Fibroblast of the conjunctiva (primary cell): ENCODE results near the gene MEF2A.
A peak's percentile ranks its signal among the peaks of the same experiment; 100 is the strongest.

ENCODE experiments used
- DNase-seq: peaks from one replicate; pipeline ENCODE4 v3.0.0-alpha.2; 2010; ENCODE audit warnings: low read depth

MEF2A gene

DNA sequence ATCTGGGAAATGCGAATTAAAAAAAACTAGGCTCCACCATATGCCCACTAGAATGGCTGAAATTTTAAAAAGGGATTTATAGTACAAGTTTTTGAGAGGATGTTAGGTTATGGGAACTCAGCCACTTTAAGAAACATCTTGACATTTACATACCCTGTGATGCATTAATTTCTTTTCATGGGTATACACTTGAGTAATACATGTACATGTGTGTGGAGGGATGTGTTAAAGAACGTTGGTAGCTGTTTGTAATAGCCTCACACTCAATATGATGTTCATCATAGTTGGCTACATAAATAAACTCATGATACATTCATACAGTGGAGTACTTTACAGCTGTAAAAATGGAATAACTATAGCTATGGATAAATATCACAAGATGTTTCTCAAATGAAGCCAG lies 40.9 kb downstream of the MEF2A start:
- DNase-seq: no peak

DNA sequence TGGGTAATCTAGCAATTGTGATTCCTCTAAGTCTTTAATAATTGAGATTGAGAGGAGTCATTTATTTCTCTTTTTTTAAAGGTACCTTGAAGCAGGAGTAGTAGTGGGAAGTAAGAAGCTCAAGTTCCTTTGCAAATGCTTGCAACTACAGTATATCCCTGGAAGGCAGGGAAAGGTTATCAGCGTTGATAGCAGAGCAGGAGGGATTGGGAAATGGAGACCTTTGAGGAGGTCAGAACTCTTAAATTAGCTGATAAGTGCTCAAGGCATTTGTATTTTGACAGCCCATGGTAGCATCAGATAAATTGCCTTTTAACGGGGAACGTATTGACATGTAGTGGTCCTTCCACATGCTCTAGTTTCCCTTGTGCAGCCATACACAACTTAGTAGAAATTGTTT lies 47.7 kb downstream of the MEF2A start:
- no peak for DNase-seq

DNA sequence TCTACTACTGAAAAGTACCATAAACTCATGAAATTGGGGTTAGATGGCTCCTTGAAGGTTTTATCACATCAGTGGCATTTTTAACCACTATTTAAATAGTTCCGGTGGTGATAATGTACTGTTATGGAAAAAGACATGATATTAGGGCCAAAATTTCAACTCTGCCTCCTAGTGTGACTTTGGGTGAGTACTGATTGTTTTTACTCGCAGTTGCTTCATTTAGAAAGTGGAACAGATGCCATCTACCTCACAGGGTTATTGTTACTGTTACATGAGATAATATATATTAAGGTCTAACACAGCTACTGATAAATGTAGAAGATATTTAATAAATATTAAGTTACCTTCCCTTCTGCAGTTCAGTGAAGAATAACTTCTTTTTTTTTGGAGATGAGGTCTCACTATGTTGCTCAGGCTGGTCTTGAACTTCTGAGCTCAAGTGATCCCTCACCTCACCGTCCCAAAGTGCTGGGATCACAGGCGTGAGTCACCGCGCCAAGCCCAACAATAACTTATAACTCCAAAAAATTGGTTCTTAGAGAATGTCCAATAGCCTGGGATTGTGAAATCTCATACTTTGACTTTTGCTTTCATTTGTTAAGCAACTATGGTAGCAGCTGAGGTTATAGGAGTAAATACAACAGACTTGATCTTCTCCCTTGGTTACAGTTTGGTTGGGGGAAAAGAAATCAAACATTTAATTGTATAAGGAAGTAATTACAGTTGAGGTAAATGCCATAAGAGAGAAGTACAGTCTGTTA lies 48.3 kb downstream of the MEF2A start:
- DNase-seq: peak; percentile 59

DNA sequence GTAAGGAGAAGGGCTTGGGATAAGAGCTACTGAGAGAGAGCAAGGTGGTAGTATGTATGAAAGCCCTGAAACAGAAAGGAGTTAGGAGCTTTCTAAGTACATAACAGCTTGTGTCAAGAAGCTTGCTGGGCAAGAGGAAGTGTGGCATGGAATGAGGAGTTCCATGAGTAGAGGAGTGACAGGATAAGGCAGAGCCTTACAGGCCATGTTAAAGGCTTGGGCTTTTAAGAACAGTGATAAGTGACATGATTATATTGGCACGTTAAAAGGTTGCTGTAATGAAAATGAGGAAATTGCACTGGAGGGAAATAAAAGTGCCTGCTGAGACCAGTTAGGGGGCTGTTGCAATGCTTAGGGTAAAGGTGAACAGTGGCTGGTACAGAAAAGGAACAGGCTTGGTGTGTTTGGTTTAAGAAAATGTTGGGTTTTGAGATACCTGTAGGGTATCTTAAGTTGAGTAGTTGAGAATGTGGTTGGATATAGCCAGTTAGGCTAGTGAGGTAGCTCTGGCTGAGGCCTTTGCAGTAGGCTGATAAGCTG lies 49.0 kb downstream of the MEF2A start:
- DNase-seq: no peak

DNA sequence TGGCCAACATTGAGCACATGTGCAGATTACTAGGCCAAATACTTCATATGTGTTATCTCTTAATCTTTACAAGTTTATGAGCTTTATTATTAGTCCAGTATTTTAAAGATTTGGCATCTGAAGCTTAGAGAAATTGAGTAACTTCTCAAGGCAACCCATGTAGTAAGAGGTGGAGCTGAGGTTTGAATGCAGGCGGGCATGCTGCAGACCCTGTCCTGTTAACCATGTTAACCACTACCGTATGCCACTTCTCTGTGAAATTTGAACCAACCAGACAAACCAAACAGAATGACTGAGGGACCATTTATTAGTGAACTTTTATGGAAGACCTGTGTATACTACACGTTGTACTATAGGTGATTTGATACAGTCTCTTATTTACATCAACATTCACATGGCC lies 49.7 kb downstream of the MEF2A start:
- DNase-seq: no peak

DNA sequence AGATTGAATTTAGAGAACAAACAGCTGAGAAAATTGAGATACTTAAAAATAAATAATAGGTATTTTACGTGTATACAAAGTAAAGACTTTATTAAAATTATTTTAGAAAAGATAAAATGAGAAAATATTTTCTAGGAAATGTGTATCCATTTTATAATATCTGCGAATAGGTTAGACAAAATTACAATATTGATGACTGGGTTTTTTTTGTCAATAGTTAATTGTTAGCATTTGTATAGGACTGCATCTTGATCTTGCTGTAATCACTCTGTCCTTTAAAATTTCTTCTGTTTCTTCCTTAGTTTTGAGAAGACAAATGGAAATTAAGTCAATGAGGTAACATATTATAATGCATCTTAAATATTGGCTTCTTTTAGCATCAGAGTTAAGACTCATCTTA lies 50.3 kb downstream of the MEF2A start:
- DNase-seq: no peak

DNA sequence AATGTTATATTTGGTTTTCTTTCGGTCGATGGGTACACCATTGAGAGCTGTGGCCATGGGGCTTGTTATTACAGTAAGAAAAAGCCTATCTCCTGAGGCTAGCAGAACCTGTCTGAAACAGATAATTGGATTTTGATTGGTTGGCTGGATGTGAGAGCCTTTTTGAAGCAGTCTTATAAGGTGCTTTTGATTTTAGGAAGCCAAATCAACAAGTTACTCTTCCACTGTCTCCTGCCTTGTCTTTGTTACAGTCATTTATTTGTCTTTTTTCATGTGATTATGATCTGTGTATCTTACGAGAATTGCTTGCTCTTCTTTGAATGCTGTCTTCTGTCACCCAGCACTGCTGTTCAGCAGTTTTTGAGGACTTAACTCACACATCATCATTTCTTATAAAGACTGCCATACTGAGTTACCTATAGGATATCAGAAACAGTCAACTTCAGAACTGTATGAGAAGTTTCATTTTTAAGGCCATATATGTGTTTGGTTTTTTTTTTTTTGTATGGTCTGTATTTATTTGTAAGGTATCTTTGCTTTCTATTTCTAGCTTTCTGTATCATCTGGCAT lies 51.1 kb downstream of the MEF2A start:
- DNase-seq: no peak

DNA sequence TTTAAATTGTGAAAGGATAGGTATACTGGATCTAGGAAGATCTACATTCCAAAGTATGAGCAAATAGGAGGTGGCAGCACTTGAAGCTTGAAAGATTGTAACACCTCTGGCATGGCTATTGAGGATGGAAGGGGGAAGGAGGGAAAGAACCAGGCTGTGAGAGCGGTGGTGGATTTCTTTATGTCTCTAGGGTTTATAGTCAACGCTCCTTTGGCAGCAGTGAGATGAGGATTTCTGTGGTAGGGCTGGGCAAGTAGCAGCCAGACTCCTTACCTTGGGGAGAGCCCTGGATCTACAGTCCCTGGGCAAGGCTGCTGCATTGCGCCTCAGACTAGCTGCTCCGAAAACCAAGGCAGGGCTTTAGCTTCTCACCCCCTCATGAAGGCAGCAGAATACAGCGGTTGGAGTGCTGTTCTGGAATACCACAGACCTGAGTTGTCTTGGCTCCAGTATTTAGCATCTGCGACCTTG lies 53.2 kb downstream of the MEF2A start:
- DNase-seq: peak; percentile 5

DNA sequence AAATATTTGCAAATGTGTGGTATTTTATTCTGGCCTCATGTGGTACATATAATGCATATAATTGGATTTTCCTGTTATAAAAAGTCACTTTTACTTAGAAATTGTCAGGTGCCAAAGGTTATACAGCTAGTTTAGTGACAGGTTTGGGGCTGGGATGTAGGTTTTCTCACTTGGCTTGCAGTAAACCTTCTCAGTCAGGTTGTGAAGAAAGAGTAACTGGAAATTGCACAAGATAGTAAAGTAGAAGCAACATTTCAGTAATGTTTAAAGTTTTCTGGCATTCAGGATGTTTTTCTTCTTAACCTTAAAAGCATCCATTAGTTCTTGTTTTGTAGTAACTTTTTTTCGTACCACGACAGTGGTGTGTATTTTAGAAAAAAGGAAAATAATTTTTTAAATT lies 53.9 kb downstream of the MEF2A start:
- DNase-seq: no peak

DNA sequence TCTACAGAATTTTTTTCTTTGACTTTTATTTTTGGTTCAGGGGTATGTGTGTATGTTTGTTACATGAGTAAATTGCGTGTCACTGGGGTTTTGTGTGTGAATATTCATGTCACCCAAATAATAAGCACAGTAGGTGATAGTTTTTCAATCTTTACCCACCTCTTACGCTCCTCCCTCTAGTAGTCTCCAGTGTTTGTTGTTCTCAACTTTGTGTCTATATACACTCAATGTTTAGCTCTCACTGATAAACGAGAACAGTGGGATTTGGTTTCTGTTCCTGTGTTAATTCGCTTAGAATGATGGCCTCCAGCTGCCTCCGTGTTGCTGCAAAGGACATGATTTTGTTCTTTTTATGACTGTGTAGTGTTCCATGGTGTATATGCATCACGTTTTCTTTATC lies 54.4 kb downstream of the MEF2A start:
- no peak for DNase-seq

DNA sequence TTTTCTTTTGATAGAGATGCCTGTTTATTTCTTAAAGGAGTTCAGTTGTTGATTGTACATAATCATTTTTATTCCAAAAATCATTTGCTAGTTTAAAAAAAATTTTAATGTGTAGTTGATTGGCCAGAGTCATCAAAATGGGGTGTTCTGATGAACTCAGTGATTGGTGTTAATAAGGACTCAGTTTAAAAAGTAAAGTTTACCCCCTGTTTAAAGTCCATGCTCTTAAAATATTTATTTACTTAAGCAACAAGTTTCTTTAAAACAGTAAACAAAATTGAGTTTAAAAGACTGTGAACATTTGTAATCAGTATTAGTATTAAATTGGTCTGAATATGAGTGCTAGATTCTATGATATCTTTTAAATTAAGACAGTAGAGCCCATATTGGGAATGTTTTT lies 56.0 kb downstream of the MEF2A start:
- DNase-seq: no peak

DNA sequence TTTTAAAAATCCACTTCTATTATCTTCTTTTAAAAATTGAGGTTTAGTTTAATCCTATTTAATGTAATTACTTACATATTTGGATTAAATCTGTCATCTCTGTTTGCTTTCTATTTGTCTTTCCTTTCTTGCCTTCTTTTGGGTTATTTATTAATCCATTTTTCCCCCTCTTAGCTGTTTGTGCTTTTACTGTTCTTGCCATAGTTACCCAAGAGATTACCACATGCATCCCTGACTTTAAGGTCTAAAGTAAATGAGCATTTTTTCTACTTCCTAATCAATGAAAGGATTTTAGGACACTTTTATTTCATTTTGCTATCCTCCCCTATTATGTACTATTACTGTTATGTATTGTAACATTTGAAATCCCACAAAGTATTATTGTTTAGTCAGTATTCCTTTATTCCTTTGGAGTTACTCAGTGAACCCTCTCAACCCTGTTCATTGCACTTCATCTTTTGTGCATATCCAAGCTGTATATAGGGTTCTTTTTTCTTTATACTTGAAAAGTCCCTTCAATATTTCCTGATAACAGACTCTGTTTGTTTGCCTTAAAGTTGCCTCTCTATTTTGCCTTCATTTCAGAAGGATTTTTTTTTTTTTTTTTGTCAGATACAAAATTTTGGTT lies 62.7 kb downstream of the MEF2A start:
- no peak for DNase-seq

DNA sequence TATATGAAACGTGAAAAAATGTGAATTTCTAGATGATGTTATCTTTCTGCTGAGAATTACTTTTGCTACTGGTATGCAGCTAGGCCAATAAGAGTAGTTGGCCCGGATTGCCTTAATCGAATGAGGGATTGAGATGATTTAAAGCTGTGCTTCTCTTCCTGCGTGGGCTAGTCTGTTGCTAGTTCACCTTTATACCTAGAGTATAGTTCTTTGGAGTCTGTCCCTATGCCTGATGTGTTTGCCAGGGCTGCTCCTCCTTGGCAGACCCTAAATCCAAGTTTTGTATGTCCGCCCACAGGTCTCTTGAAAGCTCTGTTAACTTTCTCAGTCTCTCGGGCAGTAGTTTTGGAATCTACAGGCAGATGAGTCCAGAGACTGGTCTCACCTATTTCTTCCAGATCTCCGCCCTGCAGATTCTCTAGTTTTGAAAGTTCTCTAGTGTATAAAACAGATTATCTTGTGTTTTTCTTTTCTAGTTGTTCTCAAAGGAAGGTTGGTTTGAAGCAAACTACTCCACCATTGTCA lies 64.9 kb downstream of the MEF2A start:
- DNase-seq: no peak

DNA sequence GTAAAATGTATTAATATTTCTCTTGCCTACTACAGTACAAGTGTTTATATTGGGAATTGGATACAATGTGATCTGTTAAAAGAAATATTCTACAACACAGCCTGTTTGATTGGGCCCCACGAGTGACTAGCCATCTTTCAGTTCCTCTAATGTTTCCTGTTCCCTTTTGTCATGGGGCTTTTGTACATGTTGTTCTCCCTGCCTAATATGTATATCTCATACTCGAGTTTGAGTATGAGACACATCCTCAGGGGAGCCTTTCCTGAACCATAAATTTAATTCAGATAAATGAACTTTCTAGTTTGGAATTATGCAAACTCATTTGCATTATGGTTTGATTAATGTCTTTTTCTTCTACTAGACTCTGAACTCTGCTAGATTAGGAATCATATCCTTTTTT lies 65.5 kb downstream of the MEF2A start:
- no peak for DNase-seq

DNA sequence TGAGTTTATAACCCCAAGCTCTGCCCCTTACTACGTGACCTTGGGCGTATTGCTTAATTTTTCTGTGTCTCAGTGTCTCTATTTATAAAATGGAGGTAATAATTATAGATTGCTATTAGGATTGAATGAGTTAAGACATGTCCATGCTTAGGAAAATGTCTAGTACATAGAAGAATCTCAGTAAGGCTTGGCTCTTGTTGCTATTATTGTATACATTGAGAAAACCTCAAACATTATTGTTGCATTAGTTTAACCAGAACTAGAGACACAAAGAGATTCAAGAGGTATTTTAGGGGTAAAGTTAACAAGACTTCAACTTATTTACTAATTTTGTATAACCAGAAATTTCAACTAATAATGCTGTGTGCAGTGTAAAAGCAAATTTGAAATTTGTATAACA lies 66.7 kb downstream of the MEF2A start:
- no peak for DNase-seq

DNA sequence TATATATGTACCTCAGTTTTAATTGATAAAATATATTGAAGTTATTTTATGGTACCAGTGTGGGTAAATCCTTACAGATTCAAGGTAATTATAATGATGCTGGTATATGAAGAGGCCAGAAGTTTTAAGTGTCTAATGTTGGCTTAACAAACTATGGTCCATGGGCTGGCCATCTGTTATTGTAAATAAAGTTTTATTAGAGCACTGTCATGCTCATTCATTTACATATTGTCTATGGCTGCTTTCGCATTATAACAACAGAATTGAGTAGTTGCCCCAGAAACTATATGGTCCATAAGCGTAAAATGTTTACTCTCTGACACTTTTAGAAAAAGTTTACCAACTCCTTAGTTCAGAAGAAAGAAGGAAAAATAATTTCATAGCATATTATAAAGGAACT lies 67.9 kb downstream of the MEF2A start:
- no peak for DNase-seq

DNA sequence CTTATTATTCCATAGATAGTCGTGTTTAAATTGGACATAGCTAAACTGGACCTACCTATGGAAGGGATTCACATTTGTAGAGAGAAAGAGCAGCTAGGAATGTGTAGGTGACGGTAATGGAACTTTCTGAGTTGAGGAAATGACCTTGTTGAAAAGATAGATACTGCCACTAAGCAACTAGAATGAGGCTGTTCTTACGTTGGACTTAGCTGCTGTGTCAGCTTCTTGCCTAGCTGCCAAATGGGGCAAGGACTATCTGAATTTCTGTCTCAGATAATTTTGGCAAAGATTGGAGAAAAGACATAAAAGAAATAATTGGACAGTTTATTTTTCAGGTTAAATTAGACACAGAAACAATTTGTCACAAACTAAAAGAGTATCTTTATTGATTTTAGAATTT lies 68.8 kb downstream of the MEF2A start:
- no peak for DNase-seq

DNA sequence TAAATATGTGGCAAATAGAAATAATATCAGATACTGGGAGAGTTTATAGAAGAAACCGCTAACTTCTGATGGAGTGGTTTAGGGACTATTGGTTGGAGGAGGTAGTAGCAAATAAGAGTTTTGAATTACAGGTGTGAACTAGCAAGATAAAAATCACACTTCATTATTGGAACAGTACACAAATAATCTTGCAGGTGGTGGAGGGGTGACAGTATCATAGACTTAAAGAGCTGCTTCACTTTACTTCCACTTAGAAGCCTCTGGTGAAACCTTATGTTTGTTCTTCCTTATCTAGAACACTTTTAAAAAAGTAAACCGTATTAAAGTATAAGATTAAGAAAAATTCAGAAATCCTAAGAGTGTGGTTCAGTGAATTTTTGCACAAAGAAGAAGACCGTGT lies 69.4 kb downstream of the MEF2A start:
- no peak for DNase-seq

DNA sequence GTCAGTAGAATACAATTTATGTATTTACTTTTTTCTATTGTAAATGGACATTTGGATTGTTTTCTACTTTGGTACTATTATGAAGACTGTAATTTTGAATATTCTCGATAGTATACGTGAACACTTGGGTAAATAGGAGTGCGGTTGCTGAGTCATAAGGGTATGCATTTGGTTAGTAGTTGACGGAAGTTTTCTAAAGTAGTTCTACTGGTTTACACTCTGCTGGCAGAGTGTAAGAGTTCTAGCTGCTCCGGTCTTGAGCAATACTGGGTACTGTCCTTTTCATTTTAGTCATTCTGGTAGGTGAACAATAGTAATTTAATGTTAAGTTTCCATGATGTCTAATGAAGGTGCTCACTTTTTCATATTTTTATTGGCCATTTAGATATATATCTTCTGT lies 70.0 kb downstream of the MEF2A start:
- DNase-seq: no peak

DNA sequence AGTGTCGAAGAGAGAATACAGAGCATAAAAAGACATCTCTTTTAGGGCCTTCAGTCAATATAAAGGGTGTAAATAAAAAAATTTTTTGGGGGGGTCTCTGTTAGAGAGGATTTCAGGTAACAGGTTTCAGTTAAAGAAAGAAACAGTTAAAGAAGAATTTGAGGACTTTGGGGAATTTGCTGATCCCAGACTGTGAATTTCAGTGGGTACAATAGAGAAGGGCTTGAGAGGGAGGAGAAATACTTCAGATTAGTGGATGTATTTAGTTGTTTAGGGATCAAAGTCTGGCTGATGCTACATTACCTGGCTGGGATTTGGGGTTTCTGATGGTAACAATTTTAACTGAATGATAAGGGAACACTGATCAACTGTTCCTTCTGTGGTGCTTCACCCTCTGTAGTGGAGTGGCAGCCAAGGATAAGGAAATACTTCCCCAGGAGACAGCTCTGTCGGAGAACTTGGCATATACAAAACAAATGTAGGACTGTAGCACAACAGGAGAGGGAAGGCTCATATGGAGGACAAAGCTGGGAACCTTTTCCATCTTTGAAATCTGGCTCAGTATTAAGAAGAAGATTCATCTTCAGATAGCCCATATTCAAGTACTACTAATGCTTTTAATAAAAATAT lies 79.2 kb downstream of the MEF2A start:
- DNase-seq: no peak

DNA sequence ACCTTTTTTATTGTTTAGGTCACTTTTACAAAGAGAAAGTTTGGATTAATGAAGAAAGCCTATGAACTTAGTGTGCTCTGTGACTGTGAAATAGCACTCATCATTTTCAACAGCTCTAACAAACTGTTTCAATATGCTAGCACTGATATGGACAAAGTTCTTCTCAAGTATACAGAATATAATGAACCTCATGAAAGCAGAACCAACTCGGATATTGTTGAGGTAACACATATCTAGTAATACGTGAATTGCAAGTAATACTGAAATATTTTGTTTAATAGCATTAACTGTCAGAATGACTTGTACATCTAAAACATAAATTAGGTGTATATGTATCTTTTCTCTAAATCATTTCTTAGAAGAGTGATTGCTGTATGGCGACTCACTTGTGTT lies 79.8 kb downstream of the MEF2A start:
- no peak for DNase-seq

DNA sequence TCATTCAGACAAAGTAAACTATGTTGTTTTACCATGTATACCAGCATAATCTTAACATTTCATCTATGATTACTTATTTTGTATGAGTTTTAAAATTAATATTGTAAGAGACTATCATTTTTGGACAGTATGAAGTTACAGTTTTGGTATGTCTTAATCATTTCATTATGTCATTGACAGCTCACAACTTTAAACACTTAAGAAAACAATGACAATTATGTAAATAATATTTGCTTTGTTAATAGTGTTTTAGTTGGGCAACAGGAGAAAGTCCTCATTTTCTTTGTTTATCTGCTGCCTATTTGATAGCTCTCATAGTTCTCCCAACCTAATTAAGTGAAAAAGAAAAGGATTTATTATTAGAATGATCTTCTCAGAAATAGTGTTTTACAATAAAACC lies 80.2 kb downstream of the MEF2A start:
- no peak for DNase-seq
